Liver (tissue), 9 donors: ENCODE results near the gene SF3B3. TPM values are rescaled to one million over a fixed set of nuclear protein-coding genes. Genes with fewer than 3 reads are reported as not detected.
A peak's percentile ranks its signal among the peaks of the same experiment; 100 is the strongest.

ENCODE experiments used
- DNase-seq: peaks from one replicate; pipeline ENCODE4 v3.0.0-alpha.2; 2017; ENCODE audit warnings: low spot score
- H3K27ac ChIP-seq, 2 donors: one replicate each; pipeline ENCODE4 v1.7.0; 2013; ENCODE audit warnings: inconsistent platforms in 2 of 2, low read length in 2 of 2, control low read depth in 1 of 2, low read depth in 1 of 2, mild to moderate bottlenecking in 1 of 2
- H3K27me3 ChIP-seq, 4 donors: one replicate each; pipeline versions ENCODE4 v1.6.1 to v1.7.0; 2013; ENCODE audit warnings: low read length in 3 of 4, inconsistent platforms in 1 of 4, mild to moderate bottlenecking in 1 of 4, moderate library complexity in 1 of 4; ENCODE audit not compliant: control insufficient read depth in 4 of 4, insufficient read depth in 4 of 4
- H3K36me3 ChIP-seq, 4 donors: one replicate each; pipeline versions ENCODE4 v1.6.1 to v1.7.0; 2013; ENCODE audit warnings: low read length in 3 of 4, mild to moderate bottlenecking in 3 of 4, low read depth in 1 of 4, moderate library complexity in 1 of 4; ENCODE audit not compliant: control insufficient read depth in 4 of 4, insufficient read depth in 3 of 4
- H3K4me1 ChIP-seq, 4 donors: one replicate each; pipeline versions ENCODE4 v1.6.1 to v1.7.0; 2013; ENCODE audit warnings: low read length in 3 of 4, mild to moderate bottlenecking in 3 of 4, moderate library complexity in 1 of 4; ENCODE audit not compliant: control insufficient read depth in 4 of 4, insufficient read depth in 4 of 4
- H3K4me3 ChIP-seq, 3 donors: one replicate each; pipeline versions ENCODE4 v1.6.1 to v1.7.0; 2013; ENCODE audit warnings: low read length in 3 of 3, control low read depth in 1 of 3, low read depth in 1 of 3, mild to moderate bottlenecking in 1 of 3
- H3K9ac ChIP-seq, 2 donors: one replicate each; pipeline ENCODE4 v1.7.0; 2013; ENCODE audit warnings: low read length in 2 of 2, mild to moderate bottlenecking in 2 of 2, moderate library complexity in 2 of 2, control low read depth in 1 of 2, low read depth in 1 of 2
- H3K9me3 ChIP-seq, 4 donors: one replicate each; pipeline versions ENCODE4 v1.6.1 to v1.7.0; 2013; ENCODE audit warnings: low read length in 3 of 4; ENCODE audit not compliant: control insufficient read depth in 4 of 4
- EGR1 ChIP-seq, 2 donors: IDR thresholded peaks; 2 replicates each; pipeline ENCODE4 v1.6.1; 2016 to 2018; ENCODE audit warnings: antibody characterized with exemption in 2 of 2, low read depth in 2 of 2
- FOXA1 ChIP-seq: IDR thresholded peaks from 2 replicates; pipeline ENCODE4 v1.6.1; 2016; ENCODE audit warnings: antibody characterized with exemption
- FOXA2 ChIP-seq: IDR thresholded peaks from 2 replicates; pipeline ENCODE4 v1.6.1; 2016; ENCODE audit warnings: antibody characterized with exemption
- GABPA ChIP-seq, 2 donors: IDR thresholded peaks in 1 of 2; conservative IDR thresholded peaks in 1 of 2; 2 replicates each; pipeline ENCODE4 v1.6.1; 2016; ENCODE audit warnings: antibody characterized with exemption in 2 of 2, mild to moderate bottlenecking in 1 of 2, moderate library complexity in 1 of 2
- HNF4A ChIP-seq, 2 donors: conservative IDR thresholded peaks; 2 replicates each; pipeline ENCODE4 v1.6.1; 2016; ENCODE audit warnings: antibody characterized with exemption in 2 of 2, mild to moderate bottlenecking in 2 of 2
- HNF4G ChIP-seq: IDR thresholded peaks from 2 replicates; pipeline ENCODE4 v1.6.1; 2016; ENCODE audit warnings: antibody characterized with exemption
- JUND ChIP-seq, 2 donors: IDR thresholded peaks; 2 replicates each; pipeline ENCODE4 v1.6.1; 2016; ENCODE audit warnings: antibody characterized with exemption in 2 of 2
- NR2F2 ChIP-seq: IDR thresholded peaks from 2 replicates; pipeline ENCODE4 v1.6.1; 2016; ENCODE audit warnings: antibody characterized with exemption
- RAD21 ChIP-seq, 2 donors: IDR thresholded peaks; 2 replicates each; pipeline ENCODE4 v1.6.1; 2016; ENCODE audit warnings: antibody characterized with exemption in 2 of 2, mild to moderate bottlenecking in 2 of 2
- RXRA ChIP-seq, 2 donors: IDR thresholded peaks; 2 replicates each; pipeline ENCODE4 v1.6.1; 2017 to 2018; ENCODE audit warnings: antibody characterized with exemption in 2 of 2, mild to moderate bottlenecking in 1 of 2
- SP1 ChIP-seq: IDR thresholded peaks from 2 replicates; pipeline ENCODE4 v1.6.1; 2018; ENCODE audit warnings: antibody characterized with exemption, mild to moderate bottlenecking
- TAF1 ChIP-seq: conservative IDR thresholded peaks from 2 replicates; pipeline ENCODE4 v1.6.1; 2016; ENCODE audit warnings: antibody characterized with exemption, mild to moderate bottlenecking
- YY1 ChIP-seq: IDR thresholded peaks from 2 replicates; pipeline ENCODE4 v1.6.1; 2016; ENCODE audit warnings: antibody characterized with exemption, mild to moderate bottlenecking
- WGBS: extraction: QIAGEN DNeasy Blood & Tissue Kit; methylation state at CpG from one replicate; pipeline ENCODE4 v1.1.7; 2013; 5-methylcytosine and 5-hydroxymethylcytosine counted together
- polyA plus RNA-seq, 2 donors: library from polyadenylated mRNA; stranded (reverse) in 1 of 2; unstranded in 1 of 2; fragments of 200-250 nt in 1 of 2; fragments of >200 nt in 1 of 2; fragmentation: Nextera tagmentation in 1 of 2; extraction: Ambion mirVana in 1 of 2; gene quantifications; one replicate each; pipeline versions ENCODE4 v1.2.1 to v1.2.3, GENCODE V29; 2013 to 2015
- total RNA-seq, 2 donors: library from RNA; depleted of rRNA; stranded (reverse); fragments of >200 nt; gene quantifications; one replicate each; pipeline ENCODE4 v1.2.3, GENCODE V29; 2014
- TF ChIP-seq, protein P1 (sequence below): IDR thresholded peaks from 2 replicates; pipeline ENCODE4 v1.6.1; 2016; ENCODE audit warnings: antibody characterized with exemption
- TF ChIP-seq, protein P2 (sequence below): IDR thresholded peaks from 2 replicates; pipeline ENCODE4 v1.6.1; 2016; ENCODE audit warnings: antibody characterized with exemption, mild to moderate bottlenecking
- TF ChIP-seq, protein P3 (sequence below): IDR thresholded peaks from 2 replicates; pipeline ENCODE4 v1.6.1; 2016; ENCODE audit warnings: antibody characterized with exemption
- TF ChIP-seq, protein P4 (sequence below): IDR thresholded peaks from 2 replicates; pipeline ENCODE4 v1.6.1; 2016; ENCODE audit warnings: antibody characterized with exemption
- donor health status: healthy.
- donor health status: healthy.
- donor health status: healthy.
- donor health status: healthy.
- donor health status: healthy.

The SF3B3 gene
- total and polyA plus RNA-seq, 4 donors = 38.9 to 77.8 (median 53.2) TPM

DNA sequence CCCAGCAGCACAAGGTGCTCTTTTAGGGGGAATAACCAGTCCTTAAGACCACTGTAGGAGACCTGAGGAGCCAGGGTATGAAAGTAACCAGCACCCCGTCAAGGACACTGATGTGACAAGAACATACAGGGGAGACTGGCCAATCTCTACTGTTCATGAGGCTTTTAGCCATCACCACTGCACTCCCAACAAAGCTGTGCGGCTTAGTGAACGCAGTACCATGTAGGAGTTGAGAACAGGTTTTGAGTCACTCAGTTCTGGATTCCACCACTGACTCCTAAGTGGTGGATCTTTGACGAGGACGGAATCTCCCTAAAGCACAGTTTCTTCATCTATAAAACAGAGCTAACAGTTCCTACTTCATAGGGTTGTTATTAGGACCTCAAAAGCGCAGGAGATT lies 27.1 kb upstream of the SF3B3 start:
- no peaks in the 10 kb centered on the region for H3K4me1 ChIP-seq
- TF ChIP-seq RXRA (IDR thresholded peaks at IDR 0.05) (no peak), GABPA (IDR thresholded peaks at IDR 0.05 in 1 of 2, conservative IDR thresholded peaks at IDR 0.05 in 1 of 2) (no peak), TAF1 (no peak)
- TF ChIP-seq, protein P1, sequence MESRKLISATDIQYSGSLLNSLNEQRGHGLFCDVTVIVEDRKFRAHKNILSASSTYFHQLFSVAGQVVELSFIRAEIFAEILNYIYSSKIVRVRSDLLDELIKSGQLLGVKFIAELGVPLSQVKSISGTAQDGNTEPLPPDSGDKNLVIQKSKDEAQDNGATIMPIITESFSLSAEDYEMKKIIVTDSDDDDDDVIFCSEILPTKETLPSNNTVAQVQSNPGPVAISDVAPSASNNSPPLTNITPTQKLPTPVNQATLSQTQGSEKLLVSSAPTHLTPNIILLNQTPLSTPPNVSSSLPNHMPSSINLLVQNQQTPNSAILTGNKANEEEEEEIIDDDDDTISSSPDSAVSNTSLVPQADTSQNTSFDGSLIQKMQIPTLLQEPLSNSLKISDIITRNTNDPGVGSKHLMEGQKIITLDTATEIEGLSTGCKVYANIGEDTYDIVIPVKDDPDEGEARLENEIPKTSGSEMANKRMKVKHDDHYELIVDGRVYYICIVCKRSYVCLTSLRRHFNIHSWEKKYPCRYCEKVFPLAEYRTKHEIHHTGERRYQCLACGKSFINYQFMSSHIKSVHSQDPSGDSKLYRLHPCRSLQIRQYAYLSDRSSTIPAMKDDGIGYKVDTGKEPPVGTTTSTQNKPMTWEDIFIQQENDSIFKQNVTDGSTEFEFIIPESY = no peak
- H3K27ac ChIP-seq = no peak overlapping the region
- H3K27me3 ChIP-seq = no peaks in the 10 kb centered on the region
- H3K9ac ChIP-seq = no peak overlapping the region
- H3K36me3 ChIP-seq = peaks cover 14 to 67% (median 48%) of the 10 kb centered on the region in 4 donors
- DNase-seq = no peak
- H3K4me3 ChIP-seq = no peak overlapping the region
- 97% methylated on average over 6 of the region's 6 CpGs for WGBS
- no peaks in the 10 kb centered on the region for H3K9me3 ChIP-seq

DNA sequence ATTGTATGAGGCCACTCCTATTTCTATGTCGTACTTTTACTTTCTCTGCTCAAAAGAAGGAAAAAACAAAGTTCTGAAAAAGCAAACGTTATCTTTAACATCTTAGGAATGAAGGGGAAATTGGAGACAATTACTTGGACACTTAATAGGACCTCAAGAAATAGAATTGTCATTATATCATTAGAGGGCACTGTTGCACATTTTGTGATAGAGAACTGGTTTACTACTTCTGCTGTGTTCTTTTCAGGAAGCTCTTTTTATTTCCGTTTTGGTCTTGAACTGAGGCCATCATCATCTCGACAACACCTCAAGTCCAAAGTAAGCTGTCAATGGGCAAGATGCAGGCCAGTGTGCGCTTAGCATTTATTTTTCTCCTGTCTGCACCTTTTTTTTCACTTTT lies 14.9 kb upstream of the SF3B3 start:
- Histone ChIP-seq H3K4me3 (no peak overlapping the region), H3K4me1 (no peaks in the 10 kb centered on the region), H3K9me3 (no peaks in the 10 kb centered on the region), H3K9ac (no peak overlapping the region), H3K27me3 (no peaks in the 10 kb centered on the region), H3K27ac (no peak overlapping the region), H3K36me3 (peaks cover 9 to 67% (median 50%) of the 10 kb centered on the region in 4 donors)
- DNase-seq = no peak
- TF ChIP-seq RAD21 (IDR thresholded peaks at IDR 0.05) (peak; percentile 35 to 37), HNF4G (no peak), NR2F2 (no peak)
- TF ChIP-seq, protein P1 = no peak
- 75% methylated on average over 5 of the region's 5 CpGs for WGBS

DNA sequence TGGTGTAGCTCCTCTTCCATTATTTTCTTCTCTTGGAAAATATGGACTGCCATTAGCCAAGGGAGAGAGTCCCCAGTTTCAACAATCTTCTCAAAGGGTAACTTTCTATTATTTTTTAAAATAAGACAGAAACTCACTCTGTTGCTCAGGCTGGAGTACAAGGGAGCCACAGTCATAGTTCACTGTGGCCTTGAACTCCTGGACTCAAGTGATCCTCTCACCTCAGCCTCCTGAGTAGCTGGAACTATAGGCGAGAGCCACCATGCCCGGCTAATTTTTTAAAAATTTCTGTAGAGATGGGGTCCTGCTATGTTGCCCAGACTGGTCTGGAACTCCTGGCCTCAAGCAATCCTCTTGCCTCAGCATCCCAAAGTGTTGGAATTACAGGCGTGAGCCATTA lies 13.4 kb upstream of the SF3B3 start:
- no peak overlapping the region for H3K9ac ChIP-seq
- H3K36me3 ChIP-seq = peaks cover 11 to 72% (median 53%) of the 10 kb centered on the region in 4 donors
- no peak overlapping the region for H3K4me3 ChIP-seq
- H3K4me1 ChIP-seq = no peaks in the 10 kb centered on the region
- no peak overlapping the region for H3K27ac ChIP-seq
- H3K9me3 ChIP-seq = no peaks in the 10 kb centered on the region
- no peaks in the 10 kb centered on the region for H3K27me3 ChIP-seq
- no peak for DNase-seq
- 97% methylated on average over 3 of the region's 3 CpGs for WGBS
- no peak for TF ChIP-seq FOXA2
- TF ChIP-seq JUND (IDR thresholded peaks at IDR 0.05) = no peak
- no peak for TF ChIP-seq NR2F2
- TF ChIP-seq EGR1 (IDR thresholded peaks at IDR 0.05; ENCODE audit: low read depth in 2 of 2) = no peak
- TF ChIP-seq, protein P1 = no peak
- TF ChIP-seq TAF1 = no peak
- no peak for TF ChIP-seq RAD21 (IDR thresholded peaks at IDR 0.05)
- no peak for TF ChIP-seq YY1
- TF ChIP-seq, protein P2, sequence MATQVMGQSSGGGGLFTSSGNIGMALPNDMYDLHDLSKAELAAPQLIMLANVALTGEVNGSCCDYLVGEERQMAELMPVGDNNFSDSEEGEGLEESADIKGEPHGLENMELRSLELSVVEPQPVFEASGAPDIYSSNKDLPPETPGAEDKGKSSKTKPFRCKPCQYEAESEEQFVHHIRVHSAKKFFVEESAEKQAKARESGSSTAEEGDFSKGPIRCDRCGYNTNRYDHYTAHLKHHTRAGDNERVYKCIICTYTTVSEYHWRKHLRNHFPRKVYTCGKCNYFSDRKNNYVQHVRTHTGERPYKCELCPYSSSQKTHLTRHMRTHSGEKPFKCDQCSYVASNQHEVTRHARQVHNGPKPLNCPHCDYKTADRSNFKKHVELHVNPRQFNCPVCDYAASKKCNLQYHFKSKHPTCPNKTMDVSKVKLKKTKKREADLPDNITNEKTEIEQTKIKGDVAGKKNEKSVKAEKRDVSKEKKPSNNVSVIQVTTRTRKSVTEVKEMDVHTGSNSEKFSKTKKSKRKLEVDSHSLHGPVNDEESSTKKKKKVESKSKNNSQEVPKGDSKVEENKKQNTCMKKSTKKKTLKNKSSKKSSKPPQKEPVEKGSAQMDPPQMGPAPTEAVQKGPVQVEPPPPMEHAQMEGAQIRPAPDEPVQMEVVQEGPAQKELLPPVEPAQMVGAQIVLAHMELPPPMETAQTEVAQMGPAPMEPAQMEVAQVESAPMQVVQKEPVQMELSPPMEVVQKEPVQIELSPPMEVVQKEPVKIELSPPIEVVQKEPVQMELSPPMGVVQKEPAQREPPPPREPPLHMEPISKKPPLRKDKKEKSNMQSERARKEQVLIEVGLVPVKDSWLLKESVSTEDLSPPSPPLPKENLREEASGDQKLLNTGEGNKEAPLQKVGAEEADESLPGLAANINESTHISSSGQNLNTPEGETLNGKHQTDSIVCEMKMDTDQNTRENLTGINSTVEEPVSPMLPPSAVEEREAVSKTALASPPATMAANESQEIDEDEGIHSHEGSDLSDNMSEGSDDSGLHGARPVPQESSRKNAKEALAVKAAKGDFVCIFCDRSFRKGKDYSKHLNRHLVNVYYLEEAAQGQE = no peak
- no peak for TF ChIP-seq HNF4A (conservative IDR thresholded peaks at IDR 0.05)
- no peak for TF ChIP-seq RXRA (IDR thresholded peaks at IDR 0.05)
- TF ChIP-seq, protein P3, sequence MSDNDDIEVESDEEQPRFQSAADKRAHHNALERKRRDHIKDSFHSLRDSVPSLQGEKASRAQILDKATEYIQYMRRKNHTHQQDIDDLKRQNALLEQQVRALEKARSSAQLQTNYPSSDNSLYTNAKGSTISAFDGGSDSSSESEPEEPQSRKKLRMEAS = no peak
- no peak for TF ChIP-seq SP1
- TF ChIP-seq GABPA (IDR thresholded peaks at IDR 0.05 in 1 of 2, conservative IDR thresholded peaks at IDR 0.05 in 1 of 2) = no peak
- TF ChIP-seq HNF4G = no peak
- no peak for TF ChIP-seq FOXA1
- TF ChIP-seq, protein P4, sequence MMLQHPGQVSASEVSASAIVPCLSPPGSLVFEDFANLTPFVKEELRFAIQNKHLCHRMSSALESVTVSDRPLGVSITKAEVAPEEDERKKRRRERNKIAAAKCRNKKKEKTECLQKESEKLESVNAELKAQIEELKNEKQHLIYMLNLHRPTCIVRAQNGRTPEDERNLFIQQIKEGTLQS = no peak
